Measurements from ENCODE around the gene UCHL5. TPM values are rescaled to one million over a fixed set of nuclear protein-coding genes. Genes with fewer than 3 reads are reported as not detected.

UCHL5 gene, protein sequence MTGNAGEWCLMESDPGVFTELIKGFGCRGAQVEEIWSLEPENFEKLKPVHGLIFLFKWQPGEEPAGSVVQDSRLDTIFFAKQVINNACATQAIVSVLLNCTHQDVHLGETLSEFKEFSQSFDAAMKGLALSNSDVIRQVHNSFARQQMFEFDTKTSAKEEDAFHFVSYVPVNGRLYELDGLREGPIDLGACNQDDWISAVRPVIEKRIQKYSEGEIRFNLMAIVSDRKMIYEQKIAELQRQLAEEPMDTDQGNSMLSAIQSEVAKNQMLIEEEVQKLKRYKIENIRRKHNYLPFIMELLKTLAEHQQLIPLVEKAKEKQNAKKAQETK
- 10 to 100 TPM; 41.2 to 51.2 (median 49.4) TPM for polyA plus RNA-seq (ENCODE audit: insufficient read length in 4 of 4)

DNA sequence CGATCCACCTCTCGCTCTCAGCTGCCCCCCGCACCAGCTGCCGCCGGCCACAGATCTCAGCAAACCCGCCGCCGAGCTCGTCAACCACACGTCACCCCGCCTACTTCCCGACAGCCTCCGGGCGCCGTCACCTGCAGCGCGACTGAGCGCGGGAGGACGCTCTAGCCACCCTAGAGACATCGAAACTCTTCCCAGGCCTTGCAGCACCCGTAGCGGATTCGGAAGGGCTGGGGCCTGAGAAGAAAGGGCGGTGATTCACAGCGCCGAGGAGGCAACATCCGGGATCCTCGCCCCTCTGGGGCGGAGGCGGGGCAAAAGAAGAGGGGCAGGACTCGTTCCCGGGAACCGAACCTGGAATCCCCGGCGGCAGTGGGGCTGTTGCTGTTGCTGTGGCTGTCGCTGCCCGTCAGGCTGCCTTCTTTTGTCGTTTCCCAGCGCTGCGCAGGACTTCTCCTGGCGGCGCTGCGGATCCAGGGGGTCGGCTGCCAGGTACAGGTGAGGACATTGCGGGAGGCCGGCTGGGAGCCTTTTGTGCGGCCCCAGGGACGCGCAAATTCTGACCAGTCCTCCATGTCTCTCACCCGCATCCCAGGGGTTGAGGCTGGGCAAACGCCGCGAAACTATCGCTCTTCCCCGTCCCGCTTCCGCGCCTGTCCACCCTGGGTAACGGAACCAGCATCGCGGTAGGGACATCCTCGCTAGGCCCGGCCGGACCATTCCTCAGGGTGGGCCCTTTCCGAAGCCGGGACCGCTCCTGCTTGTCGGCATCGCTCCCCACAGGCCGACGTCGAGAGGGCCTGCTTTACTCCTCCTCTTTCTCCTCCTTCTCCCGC lies at the start of gene UCHL5, which contains the start of gene RO60:
TSS of gene UCHL5 (minus strand) at position 79 of the 833 bp plus-strand sequence. CDS start 100 bp downstream, outside the sequence.
TSS of gene RO60 (plus strand) at position 331 of the 833 bp plus-strand sequence. CDS start 9,443 bp downstream, outside the sequence.
- DNase-seq (ENCODE audit: low read depth in 4 of 4, low spot score in 3 of 4): peak; percentile 85 to 96 (median 94)

DNA sequence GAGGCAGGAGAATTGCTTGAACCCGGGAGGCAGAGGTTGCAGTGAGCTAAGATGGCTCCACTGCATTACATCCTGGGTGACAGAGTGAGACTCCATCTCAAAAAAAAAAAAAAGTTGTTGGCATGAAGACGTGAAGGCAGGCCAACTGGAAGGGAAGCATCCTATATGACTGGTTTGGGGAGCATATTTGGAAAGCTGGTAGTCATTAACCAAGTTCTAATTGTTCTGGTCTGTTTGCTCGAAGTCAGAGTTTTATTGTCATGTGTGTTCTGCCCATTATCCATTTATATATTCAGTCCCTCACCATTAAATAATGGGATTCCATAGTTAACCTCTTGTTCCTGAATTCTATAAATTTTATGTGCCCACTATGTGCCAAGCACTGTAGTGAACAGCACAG lies 49.3 kb upstream of the UCHL5 start:
- no peak for DNase-seq (ENCODE audit: low read depth in 4 of 4, low spot score in 3 of 4)

DNA sequence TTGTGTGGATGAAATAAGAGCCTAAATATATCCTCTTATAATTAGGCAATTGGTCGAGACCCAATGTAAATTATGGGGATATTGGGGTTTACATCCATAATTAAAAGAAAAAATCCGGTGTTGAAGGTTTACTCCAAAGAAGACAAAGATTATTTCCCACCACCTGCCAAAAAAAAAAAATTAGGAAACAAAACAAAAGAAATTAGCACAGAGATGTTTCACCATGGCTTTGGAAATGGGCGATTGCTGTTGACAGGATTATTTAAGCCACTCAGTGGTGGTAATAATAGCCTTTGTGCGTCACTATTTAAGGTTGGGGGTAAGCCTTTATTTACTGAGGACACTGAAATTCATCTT lies 46.6 kb upstream of the UCHL5 start:
- DNase-seq (ENCODE audit: low read depth in 4 of 4, low spot score in 3 of 4): no peak

DNA sequence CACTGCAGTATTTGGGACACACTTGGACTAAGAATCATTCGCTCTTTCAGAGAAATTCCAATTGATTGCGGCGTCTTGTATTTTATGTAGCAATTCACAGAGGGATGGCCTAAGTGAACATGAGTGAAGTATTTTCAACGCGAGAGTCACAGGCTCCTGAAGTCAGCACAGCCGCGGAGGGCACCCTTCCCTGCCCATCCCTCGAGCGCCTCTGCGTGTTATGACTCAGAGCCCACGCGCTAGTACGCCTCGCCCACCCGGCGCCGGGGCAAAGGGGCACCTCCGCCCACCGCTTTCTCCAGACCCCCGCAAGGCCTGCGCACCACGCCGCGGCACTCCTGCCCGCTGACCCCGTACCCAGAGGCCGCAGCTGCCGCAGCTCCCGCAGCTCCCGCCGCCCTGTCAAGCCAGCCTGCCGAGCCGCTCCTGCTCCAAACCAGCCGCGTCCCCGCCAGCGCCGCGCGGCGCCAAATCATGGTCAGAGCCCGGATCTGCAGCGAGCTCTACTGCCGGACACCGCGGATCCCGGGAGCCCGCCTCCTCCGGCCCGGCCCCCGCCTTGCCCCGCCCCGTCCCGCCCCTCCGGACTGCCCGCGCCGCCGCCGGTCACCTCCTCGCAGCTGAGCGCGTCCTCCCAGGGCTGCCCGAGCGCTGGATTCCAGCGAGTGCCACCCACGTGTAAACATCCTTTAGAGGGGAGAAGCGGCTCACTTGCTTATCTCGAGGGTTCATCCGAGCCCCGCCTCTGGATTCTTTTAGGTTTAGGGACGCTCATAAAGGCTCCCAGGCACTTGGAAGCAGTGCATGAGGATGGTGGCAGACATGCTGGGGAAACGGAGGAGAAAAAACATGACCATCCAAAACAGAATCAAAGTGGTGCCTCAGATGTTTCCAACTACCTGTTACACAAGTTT lies 46.0 kb upstream of the UCHL5 start, which contains the start of gene GLRX2:
TSS of gene GLRX2 (minus strand) at position 508 of the 914 bp plus-strand sequence. CDS start at position 476, 32 bp downstream.
- DNase-seq (ENCODE audit: low read depth in 4 of 4, low spot score in 3 of 4): peak; percentile 64 to 70 (median 66)

DNA sequence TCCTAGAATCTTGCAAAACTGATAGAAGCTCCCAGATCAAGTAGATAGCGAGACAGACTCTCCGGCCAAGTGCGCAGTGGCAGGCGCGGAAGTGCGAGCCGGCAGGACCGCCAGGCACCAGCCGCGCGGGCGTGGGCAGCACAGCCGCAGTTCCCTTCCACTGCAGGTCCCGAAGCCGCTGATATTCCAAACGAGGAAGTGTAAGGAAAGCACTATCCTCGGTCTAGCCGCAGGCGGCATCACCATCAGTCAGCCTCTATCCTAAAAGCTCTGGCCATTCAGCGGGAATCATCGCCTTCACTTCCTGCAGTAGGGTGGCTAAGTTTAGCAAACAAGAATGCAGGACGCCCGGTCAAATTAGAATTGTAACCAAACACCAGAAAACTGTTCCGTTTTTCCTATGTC lies 45.3 kb upstream of the UCHL5 start:
- DNase-seq (ENCODE audit: low read depth in 4 of 4, low spot score in 3 of 4): peak in 1 of 4 donors; percentile 14

DNA sequence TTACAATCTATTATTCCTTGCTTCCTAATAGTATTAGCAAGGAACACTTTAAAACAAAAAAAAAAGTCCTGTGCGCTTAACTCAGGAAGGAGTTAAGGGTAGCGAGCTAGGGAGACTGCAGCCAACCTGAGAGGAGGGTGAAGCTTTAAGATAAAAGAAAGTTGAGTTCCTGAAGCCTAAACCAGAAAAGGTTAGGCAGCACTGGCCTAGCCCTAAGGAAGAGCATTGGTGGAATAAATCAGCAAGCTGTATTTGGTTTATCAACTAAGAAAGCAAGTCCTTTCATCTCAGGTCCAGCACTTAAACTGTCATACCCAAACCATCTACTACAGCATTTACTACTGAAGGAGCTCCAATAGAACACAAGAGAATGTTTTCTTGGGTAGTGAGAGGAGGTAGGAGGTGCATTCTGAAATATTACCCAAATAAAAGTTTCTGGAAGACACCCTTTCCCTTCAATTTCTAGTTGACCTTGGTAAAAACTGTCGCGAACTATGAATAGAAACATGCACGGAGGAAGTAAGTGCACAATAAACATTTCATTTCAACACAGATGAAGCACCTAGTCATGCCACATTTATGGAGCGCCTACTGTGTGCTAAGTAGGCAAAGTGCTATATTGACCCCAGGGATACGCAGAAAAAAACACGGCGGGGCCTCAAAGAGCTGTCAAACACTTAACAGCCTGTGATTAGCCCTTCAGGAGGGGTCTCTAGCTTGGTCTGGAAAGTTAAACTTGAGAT lies 44.8 kb upstream of the UCHL5 start:
- no peak for DNase-seq (ENCODE audit: low read depth in 4 of 4, low spot score in 3 of 4)

DNA sequence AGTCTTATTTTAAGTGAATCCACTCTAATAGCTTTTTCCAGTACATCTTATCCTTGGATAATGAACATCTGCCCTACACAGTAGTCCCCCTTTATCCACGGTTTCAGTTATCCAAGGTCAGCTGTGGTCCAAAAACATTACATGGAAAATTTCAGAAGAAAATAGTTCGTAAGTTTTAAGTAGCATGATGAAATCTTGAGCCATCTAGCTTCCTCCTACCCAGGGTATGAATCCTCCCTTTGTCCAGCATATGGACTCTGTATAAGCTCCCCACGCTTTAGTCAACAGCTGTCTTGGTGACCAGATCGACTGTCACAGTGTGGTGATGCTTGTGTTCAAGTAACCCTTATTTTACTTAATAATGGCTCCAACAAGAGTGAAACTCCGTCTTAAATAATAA lies 43.5 kb upstream of the UCHL5 start:
- no peak for DNase-seq (ENCODE audit: low read depth in 4 of 4, low spot score in 3 of 4)

DNA sequence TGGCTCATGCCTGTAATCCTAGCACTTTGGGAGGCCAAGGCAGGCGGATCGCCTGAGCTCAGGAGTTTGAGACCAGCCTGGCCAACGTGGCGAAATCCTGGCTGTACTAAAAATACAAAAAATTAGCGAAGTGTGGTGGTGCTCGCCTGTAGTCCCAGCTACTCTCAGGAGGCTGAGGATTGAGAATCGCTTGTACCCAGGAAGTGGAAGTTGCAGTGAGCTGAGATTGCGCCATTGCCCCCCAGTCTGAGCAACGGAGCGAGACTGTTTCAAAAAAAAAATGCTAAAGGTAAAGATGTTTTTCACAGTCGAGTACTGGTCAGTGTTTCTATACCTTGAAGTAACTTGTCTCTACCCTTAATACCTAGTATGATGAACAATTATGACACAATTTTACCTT lies 35.0 kb upstream of the UCHL5 start:
- no peak for DNase-seq (ENCODE audit: low read depth in 4 of 4, low spot score in 3 of 4)

DNA sequence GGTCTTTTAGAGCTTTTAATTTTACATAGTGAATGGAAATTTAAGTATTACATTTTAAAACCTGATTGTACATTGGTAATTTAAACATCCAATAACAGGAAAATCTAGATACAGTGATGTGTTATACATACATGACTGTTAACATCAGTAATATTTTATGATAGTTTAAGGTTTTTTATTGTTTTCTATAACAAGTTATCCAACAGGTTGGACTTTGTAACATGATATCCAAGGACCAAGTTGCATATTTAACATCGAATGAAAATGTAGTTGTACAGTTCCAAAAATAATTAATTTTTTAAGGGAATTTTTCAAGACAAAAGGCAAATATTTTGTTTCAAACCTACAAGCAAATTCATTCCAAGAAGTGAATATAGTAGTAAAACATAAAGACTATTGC lies 31.7 kb upstream of the UCHL5 start:
- no peak for DNase-seq (ENCODE audit: low read depth in 4 of 4, low spot score in 3 of 4)

DNA sequence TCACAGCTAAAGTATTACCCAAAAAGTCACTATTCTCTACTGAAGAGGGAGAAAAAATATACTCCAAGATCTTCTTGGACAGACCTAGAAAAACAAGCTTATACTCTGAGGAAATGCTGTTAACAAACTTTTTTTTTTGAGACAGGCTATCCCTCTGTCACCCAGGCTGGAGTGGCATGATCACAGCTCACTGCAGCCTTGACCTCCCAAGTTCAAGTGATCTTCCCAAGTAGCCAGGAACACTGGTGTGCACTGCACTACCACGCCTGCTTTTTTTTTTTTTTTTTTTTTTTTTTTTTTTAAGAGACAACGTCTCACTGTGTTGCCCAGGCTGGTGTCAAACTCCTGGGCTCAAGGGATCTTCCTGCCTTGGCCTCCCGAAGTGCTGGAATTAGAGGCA lies 28.7 kb upstream of the UCHL5 start:
- no peak for DNase-seq (ENCODE audit: low read depth in 4 of 4, low spot score in 3 of 4)

DNA sequence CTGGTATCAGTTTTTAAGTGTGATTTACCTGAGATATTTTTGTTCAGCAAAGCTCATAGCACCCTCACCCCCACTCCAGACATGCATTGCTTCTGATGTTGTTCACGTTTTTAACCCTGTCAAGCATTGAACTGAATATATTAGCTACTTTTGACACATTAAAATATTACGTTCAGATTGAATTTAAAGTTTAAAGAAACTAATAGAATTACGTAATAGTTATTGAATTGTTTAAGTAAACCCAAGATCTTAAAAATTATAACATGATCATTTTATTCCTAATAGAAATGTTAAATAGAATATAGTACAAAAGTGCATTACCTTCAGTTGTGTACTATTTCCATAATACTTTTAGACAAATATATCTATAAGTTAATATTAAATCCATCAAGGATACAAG lies 27.2 kb upstream of the UCHL5 start:
- no peak for DNase-seq (ENCODE audit: low read depth in 4 of 4, low spot score in 3 of 4)

DNA sequence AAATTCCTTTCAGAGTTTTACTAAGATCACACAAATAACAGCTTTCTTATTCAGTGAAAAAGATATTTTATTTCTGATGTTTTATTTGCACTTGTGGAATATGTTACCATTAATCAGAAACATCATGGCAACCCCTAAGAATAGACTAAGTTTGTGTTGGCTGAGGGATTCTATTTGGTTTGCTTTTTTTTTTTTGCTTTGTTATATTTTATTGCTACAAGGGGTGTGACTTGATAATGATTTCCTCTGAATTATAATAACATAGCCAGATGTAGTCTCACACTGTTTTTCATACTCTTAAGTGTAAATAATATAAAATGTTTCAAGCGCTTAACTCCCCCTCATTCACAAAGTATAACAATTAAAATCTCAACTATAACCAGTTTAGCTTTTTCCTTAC lies 26.1 kb upstream of the UCHL5 start:
- no peak for DNase-seq (ENCODE audit: low read depth in 4 of 4, low spot score in 3 of 4)

DNA sequence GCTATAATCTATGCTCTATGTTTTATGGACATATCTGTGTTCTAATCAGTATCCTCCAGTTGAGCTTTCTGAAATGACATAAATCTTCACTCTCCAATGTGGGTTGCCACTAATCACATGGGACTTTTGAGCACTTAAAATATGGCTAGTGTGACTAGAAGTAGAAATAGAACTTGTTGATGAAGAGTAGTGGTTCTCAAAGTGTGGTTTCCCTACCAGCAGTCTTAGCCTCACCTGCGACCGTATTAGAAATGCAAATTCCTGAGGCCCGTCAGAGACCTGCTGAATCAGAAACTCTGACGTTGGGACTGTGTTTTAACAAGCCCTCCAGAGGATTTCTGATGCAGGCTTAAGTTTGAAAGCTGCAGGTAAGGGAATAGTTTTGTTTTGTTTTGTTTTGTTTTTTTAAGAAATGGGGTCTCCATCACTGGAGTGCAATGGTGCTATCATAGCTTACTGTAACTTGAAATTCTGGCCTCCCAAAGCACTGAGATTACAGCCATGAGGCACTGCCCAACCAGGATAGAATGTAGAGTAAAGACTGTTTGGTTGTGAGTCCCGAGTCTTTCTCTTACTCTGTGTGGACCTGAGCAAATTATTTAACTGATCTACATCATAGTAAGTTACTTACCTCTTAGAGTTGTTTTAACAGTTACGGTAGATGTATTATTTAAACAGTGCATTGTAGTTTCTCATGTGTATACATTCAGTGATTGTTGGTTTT lies 24.4 kb upstream of the UCHL5 start:
- DNase-seq (ENCODE audit: low read depth in 4 of 4, low spot score in 3 of 4): no peak

DNA sequence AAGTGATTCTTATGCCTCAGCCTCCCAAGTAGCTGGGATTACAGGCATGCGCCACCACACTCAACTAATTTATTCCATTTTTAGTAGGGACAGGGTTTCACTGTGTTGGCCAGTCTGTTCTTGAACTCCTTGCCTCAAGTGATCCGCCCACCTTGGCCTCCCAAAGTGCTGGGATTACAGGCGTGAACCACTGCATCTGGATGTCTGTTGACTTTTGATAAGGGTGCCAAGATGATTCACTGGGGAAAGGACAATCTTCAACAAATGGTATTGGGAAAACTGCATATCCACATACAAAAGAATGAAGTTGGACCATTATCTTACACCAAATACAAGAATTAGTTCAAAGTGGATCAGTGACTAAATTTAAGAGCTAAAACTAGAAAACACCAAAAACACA lies 20.0 kb upstream of the UCHL5 start:
- DNase-seq (ENCODE audit: low read depth in 4 of 4, low spot score in 3 of 4): no peak

DNA sequence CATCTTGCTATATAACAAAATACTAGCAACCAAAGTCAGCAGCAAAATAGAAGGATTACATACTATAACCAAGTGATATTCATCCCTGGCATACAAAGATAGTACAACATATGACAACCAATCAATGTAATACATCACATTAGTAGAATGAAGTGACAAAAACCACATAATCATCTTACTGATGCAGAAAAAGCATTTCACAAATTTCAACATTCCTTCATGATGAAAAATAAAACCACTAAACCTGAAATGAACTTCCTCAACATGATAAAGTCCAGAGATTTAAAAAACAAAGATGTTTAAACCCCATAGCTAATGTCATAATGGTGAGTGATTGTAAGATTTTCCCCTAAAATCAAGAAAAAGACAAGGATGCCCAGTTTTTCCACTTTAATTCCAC lies 18.8 kb upstream of the UCHL5 start:
- no peak for DNase-seq (ENCODE audit: low read depth in 4 of 4, low spot score in 3 of 4)

DNA sequence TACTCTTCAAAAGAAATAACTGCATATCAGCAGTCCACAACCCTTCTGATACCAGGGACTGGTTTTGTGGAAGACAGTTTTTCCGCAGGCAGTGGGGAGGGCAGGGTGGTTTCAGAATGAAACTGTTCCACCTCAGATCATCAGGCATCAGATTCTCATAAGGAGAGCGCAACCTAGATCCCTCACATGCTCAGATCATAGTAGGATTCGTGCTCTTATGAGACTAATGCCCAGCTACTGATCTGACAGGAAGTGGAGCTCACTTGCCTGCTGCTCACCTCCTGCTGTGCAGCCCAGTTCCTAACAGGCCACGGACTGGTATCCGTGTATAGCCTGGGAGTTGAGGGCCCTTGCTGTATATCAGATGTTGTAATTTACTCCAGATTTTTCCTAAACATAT lies 11.8 kb upstream of the UCHL5 start:
- no peak for DNase-seq (ENCODE audit: low read depth in 4 of 4, low spot score in 3 of 4)

DNA sequence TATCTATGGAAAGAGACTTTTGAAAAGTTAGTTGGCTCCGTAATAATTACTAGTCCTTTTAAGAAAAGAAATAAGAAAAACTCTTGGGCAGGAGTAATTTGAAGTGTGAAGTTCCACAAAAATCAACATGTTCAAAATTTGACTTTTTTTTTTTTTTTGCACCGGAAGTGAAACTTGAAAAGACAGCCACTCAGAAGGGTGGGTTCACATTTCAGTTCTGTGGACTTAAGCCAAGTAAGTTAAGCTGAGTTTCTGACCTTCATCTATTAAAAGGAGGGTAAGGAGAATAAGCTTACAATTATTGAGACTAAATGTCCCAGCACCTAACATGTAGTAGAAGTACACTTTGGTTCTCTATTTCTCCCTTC lies 11.2 kb upstream of the UCHL5 start:
- DNase-seq (ENCODE audit: low read depth in 4 of 4, low spot score in 3 of 4): no peak

DNA sequence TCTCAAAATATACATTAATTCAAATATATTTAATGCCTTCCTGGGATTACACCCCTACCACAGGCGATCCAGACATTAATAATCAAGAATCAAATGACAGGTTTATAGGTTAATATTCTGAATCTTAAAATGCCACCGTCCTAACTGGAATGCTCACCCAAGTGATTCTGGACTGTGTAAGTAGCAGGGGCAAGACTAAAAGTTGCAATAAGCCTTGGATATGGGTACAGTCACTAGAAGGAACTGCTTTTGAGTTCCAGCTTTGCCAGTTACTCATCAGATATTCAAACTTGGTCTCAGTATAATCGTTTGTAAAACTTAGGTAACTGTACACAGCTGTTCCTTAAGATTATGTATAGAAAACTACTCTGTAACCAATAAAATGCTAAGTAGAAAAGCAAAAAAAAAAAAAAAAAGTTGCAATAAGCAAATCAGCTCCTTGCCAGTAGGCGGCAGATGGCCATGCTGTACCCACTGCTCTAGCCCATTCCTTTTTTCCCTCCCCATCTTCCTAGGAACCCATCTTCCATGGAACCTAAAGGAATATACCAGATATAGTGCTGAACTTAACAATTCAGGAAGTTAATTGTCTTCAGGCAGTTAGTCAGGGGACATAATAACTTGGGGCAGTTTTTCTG lies 10.7 kb upstream of the UCHL5 start:
- no peak for DNase-seq (ENCODE audit: low read depth in 4 of 4, low spot score in 3 of 4)

DNA sequence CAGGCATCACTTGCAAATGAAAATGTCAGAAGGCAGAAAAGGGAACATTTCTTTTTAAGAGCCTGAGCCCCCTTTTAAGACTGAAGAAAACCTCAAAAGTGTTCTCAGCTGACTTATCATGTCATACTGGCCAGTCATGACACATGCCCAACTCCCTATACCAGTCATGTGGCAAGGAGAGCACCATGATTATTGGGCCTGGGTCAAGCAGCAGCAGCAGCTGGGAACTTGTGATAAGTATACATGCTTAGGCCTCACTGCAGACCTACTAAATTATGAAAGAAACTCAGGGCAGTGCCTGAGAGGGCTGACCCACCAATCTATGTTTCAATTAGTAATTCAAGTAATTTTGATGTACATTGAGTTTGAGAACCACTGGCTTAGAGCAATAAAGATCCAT lies 8.9 kb upstream of the UCHL5 start:
- DNase-seq (ENCODE audit: low read depth in 4 of 4, low spot score in 3 of 4): no peak
